Sciatic nerve (tissue), 2 donors: ENCODE data around the gene RAVER1. TPM values are rescaled to one million over a fixed set of nuclear protein-coding genes. Genes with fewer than 3 reads are reported as not detected.
"Not testable (repeated sequence)": the region's sequence is repeated elsewhere in the genome, so short reads cannot be mapped to it uniquely, and the experiment has no call there.

ENCODE experiments used
- ATAC-seq: fragments of 200-7000 bp; cut with Tn5 transposase; one replicate; pipeline ENCODE4 v1.9.1; 2020; ENCODE audit warnings: mild to moderate bottlenecking, moderate library complexity
- DNase-seq: peaks from one replicate; pipeline ENCODE4 v3.0.0-alpha.2; 2020; ENCODE audit warnings: low spot score
- intact Hi-C: fragments of 100-400 bp; cut with DNase I; formaldehyde crosslinking; loops from one replicate; pipeline ENCODE4 v1.14.2; 2022
- total RNA-seq: library from RNA; stranded (reverse); fragmentation: NEBNext Ultra II Directional; extraction: Animal tissue kit (Norgen Biotek cat#: 25700); gene quantifications from one replicate; pipeline ENCODE4 v1.2.1, GENCODE V29; 2021
- donor health status: DM: no; HTN: no; CAD: no.
- donor health status: DM: no; HTN: no; CAD: no.

The RAVER1 gene
- total RNA-seq, 1 donor from 2014 or later, result 20.3 TPM

DNA sequence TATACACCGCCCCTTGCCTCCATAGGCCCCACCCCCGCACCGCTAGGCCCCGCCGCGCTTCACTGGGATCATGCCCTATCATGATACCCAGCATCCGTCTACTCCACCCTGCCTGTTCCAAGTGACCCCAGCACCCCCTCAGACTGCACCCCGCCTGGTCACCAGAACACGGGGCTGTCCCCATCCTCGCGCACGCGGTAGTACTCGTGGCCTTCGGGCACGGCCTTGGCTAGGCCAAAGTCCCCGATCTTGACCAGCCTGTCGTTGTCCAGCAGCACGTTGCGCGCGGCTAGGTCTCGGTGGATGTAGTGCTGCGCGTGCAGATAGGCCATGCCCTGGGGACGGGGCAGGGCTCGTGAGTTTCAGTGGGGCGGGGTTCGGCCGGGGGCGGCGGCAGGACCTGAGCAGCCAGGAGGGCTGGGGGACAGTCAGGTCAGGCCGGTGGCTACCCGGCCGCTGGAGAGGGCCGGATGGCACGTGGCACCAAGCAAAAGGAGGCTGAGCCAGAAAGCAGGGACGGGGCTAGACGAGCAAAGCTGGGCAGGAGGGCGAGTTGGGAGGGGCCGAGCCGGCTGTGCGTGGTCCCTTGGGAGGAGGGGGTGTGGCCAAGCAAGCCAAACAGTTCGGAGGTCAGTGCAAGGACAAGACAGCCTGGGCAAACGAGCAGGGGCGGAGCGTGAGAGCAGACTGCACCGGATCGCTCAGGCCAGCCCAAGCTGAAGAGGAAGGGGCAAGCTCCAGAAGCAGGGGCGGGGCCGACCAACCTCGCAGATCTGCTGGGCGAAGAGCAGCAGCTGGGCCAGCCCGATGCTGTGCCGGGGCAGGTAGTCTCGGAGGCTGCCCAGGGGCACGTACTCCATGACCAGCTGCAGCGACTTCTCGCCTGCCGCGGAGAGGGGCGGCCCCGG is 19.7 kb upstream of the RAVER1 start:
- peak; percentile 95 for ATAC-seq
- intact Hi-C loops, result no loop called here
- DNase-seq, result peak; percentile 93

- intact Hi-C loops, result no loop called here
- ATAC-seq (peak; percentile 63), DNase-seq (no peak)
Measured at GRCh38 chr19:10346509-10346908, 13.2 kb upstream of the RAVER1 start.

DNA sequence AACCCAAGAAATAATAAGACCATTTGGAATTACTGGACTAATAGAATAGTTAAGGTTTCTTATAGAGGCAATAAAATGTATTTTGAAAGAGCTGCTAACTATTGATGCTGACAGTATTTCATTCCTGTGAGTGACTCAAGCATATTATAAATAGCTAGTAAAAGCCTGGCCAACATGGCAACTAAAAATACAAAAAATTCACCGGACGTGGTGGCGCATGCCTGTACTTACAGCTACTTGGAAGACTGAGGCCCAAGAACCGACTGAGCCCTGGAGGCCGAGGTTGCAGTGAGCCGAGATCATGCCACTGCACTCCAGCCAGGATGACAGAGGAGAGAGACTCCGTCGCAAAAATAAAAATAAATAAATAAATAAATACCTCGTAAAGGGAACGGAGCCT is 11.5 kb upstream of the RAVER1 start:
- ATAC-seq (no peak), DNase-seq (no peak)
- intact Hi-C loops, result no loop called here

- DNase-seq (no peak), ATAC-seq (no peak)
- intact Hi-C loops, result no loop called here
Measured at GRCh38 chr19:10343495-10343894, 10.2 kb upstream of the RAVER1 start.

GRCh38 chr19:10339977-10340376 is 6.6 kb upstream of the RAVER1 start:
- ATAC-seq (no peak), DNase-seq (no peak)
- intact Hi-C loops, result no loop called here

GRCh38 chr19:10339380-10339960 is 6.1 kb upstream of the RAVER1 start, which contains the start of gene ICAM3:
TSS of gene ICAM3 (minus strand) at chr19:10339624. CDS start at chr19:10339614, 10 bp downstream.
- intact Hi-C loops, result no loop called here
- DNase-seq (no peak), ATAC-seq (no peak)

GRCh38 chr19:10338940-10339339 is 5.6 kb upstream of the RAVER1 start:
- intact Hi-C loops, result no loop called here
- ATAC-seq (no peak), DNase-seq (no peak)

- DNase-seq, intact Hi-C loops, ATAC-seq: not testable (repeated sequence)
Measured at GRCh38 chr19:10336725-10337124, 3.4 kb upstream of the RAVER1 start.

DNA sequence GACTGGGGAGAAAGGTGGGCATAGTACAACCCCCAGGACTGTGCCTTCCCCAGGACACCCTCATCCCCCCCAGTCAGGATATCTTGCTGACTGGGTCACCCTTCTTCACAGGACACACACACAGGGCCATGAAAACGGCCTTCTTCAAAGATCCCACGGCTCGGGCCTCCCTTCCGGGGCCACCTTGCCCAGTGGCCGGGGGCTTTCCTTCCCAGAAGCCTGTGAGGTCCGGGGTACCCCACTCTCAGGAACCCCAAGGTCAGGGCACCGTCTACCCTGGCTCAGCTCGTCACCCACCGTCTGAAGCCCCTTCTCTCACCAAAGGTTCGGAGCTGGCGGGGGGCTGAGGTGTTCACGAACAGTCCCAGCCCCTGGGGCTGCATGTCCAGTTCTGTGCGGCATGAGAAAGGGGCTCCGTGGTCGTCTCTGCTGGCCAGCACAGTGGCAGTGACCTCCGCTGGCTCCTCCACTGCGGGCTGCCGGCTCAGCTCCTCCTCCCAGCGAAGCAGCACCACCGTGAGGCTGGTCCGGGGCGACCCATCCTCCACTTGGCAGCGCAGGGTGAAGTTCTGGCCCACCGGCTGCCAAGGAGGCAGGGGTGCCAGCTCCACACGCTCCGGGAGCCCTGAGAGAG is 2.1 kb upstream of the RAVER1 start:
- ATAC-seq (no peak), DNase-seq (no peak)
- intact Hi-C loops, result no loop called here

GRCh38 chr19:10334588-10335351 is 1.4 kb upstream of the RAVER1 start:
- intact Hi-C loops, result no loop called here
- DNase-seq, result peak; percentile 97
- peak; percentile 94 for ATAC-seq

- ATAC-seq (peak; percentile 0), DNase-seq (no peak)
- intact Hi-C loops, result loop anchor here (2.0 kb wide), 1 partner anchor 17 kb away; the partner anchor contains the start of gene FDX2
Measured at GRCh38 chr19:10333758-10334587, 644 bp upstream of the RAVER1 start.

DNA sequence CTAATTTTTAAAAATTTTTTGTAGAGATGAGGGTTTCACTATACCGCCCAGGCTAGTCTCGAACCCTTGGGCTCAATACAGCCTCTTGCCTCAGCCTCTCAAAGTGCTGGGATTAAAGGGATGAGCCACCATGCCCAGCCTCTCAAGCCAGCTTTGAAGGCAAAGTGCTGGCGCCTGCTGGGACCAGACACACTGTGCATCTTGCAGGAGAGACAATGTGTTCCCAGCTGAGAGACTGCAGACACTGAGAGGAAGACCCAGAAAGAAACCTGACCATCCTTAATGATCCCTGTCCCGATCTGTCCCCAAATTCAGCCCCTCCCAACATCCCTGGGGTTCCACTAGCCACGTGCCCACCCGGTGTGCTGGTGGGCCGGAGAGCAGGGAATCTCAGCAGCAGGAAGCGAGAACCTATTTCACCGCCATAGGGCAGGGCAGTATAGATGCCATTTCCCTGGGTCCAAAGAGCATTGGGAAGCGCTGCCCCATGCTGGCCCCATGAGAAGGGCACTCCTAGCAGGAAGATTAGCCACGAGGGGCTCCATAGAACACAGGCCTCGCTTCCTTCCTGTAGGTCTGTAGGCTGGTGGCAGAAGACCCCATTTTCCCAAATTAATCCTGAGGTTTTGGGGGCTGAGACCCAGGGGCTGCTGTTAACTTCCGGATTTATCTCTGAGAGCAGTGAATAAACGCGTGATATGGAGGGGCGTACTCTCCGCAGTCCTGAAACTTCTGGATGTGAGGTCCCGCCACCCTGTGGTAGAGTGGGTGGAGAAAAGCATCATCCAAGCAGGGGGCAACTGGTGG is 968 bp downstream of the RAVER1 start:
- intact Hi-C loops, result loop anchor here (2.0 kb wide), 1 partner anchor 16 kb away; the partner anchor contains the start of gene FDX2
- DNase-seq, result no peak
- ATAC-seq, result no peak

- intact Hi-C loops, result no loop called here
- ATAC-seq, result no peak
- no peak for DNase-seq
Measured at GRCh38 chr19:10329555-10329954, 3.8 kb downstream of the RAVER1 start.

GRCh38 chr19:10328558-10329429 is 4.5 kb downstream of the RAVER1 start:
- DNase-seq (no peak), ATAC-seq (no peak)
- intact Hi-C loops, result no loop called here

DNA sequence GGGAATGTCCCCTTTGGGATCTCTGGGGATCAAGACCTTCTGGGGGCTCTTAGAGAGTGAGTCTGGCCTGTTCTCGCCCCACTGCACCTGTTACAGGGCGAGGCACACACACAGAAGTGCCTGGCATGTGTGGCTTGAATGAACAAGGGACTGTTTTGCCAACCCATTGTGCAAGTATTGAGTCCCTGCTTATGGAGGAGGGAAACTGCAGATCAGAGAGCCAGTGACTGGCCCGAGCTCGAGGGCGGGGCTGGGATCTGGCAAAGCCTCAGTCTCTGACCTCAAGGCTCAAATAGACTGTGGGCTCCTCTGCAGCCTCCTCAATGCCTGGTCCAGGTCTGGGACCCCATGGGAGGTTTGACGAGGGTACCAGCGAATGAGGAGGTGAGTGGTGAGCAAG is 5.5 kb downstream of the RAVER1 start:
- intact Hi-C loops, result no loop called here
- no peak for ATAC-seq
- DNase-seq, result no peak

- ATAC-seq, result no peak
- no peak for DNase-seq
- intact Hi-C loops, result no loop called here
Measured at GRCh38 chr19:10325732-10326131, 7.6 kb downstream of the RAVER1 start.
